ENCODE measurements around the gene PLPP3. TPM values are rescaled to one million over a fixed set of nuclear protein-coding genes. Genes with fewer than 3 reads are reported as not detected.

Gene PLPP3
- total and polyA plus RNA-seq, 12 donors, result 16.2 to 136 (median 77.8) TPM

GRCh38 chr1:56557746-56558145 lies 21.6 kb downstream of the PLPP3 start:
- Histone ChIP-seq H3K9me3 (no peaks in the 10 kb centered on the region), H3K36me3 (no peaks in the 10 kb centered on the region), H3K4me1 (peaks cover 12 to 92% (median 77%) of the 10 kb centered on the region in 9 donors), H3K27me3 (no peaks in the 10 kb centered on the region), H3K27ac (peak overlapping the region in 2 of 10 donors; percentile 44 to 49), H3K4me3 (no peak overlapping the region)
- 79 to 81% methylated on average over 7 of the region's 7 CpGs for WGBS, 2 donors
- no peak for DNase-seq
- intact Hi-C loops (cut with DNase I), result no loop called here
- ATAC-seq, result no peak
- no peak for TF ChIP-seq CTCF (IDR thresholded peaks at IDR 0.05)

- intact Hi-C loops (cut with DNase I), result no loop called here
- 85 to 94% methylated on average over 2 of the region's 2 CpGs for WGBS, 2 donors
- Histone ChIP-seq H3K27me3 (no peaks in the 10 kb centered on the region), H3K9me3 (no peaks in the 10 kb centered on the region), H3K4me3 (no peak overlapping the region), H3K36me3 (no peaks in the 10 kb centered on the region), H3K27ac (peak overlapping the region in 7 of 10 donors; percentile 9 to 47 (median 32)), H3K4me1 (peaks cover 17 to 92% (median 78%) of the 10 kb centered on the region in 9 donors)
- no peak for TF ChIP-seq CTCF (IDR thresholded peaks at IDR 0.05)
- DNase-seq, result no peak
- no peak for ATAC-seq
Observed at GRCh38 chr1:56555448-56555847, 23.9 kb downstream of the PLPP3 start.

GRCh38 chr1:56553046-56553445 lies 26.3 kb downstream of the PLPP3 start:
- intact Hi-C loops (cut with DNase I), result no loop called here
- no peak for TF ChIP-seq CTCF (IDR thresholded peaks at IDR 0.05)
- Histone ChIP-seq H3K27me3 (no peaks in the 10 kb centered on the region), H3K4me3 (no peak overlapping the region), H3K36me3 (peaks cover 0 to 2% (median 0%) of the 10 kb centered on the region in 9 donors), H3K9me3 (no peaks in the 10 kb centered on the region), H3K4me1 (peaks cover 26 to 98% (median 88%) of the 10 kb centered on the region in 9 donors), H3K27ac (peak overlapping the region in 8 of 10 donors; percentile 2 to 85 (median 34))
- no peak for ATAC-seq
- no peak for DNase-seq
- 41 to 47% methylated on average over 1 of the region's 1 CpG for WGBS, 2 donors

- no peak for DNase-seq
- Histone ChIP-seq H3K9me3 (no peaks in the 10 kb centered on the region), H3K27me3 (no peaks in the 10 kb centered on the region), H3K36me3 (peaks cover 0 to 2% (median 0%) of the 10 kb centered on the region in 9 donors), H3K27ac (peak overlapping the region in 6 of 10 donors; percentile 24 to 85 (median 56)), H3K4me3 (no peak overlapping the region), H3K4me1 (peaks cover 30 to 98% (median 90%) of the 10 kb centered on the region in 9 donors)
- intact Hi-C loops (cut with DNase I), result no loop called here
- TF ChIP-seq CTCF (IDR thresholded peaks at IDR 0.05), result no peak
- no peak for ATAC-seq
Observed at GRCh38 chr1:56552349-56552748, 27.0 kb downstream of the PLPP3 start.
